DMS79 (cell line): Measurements from ENCODE around the gene SVOP.

Source experiments
- DNase-seq: peaks from one replicate; lab custom pipeline; 2025; lab: John Stamatoyannopoulos, UW

Gene SVOP

DNA sequence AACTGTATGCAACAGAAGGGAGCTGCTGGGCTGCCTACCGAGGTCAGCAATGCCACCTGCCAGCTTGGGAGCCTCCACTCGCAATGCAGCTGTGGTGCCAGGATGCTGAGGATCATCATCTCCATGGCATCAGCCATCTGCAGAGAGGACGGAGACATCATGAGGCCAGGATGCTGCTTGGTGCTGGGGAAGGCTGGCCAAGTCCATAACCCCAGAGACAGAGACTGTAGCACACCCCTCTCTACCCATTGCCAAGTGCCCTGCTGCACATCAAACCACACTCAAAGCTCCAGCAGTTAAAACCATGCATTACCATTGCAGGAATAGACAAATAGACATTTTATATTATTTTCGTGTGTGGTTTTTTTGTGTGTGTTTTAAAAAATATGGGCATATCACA, 43.5 kb downstream of the SVOP start:
- no peak for DNase-seq

DNA sequence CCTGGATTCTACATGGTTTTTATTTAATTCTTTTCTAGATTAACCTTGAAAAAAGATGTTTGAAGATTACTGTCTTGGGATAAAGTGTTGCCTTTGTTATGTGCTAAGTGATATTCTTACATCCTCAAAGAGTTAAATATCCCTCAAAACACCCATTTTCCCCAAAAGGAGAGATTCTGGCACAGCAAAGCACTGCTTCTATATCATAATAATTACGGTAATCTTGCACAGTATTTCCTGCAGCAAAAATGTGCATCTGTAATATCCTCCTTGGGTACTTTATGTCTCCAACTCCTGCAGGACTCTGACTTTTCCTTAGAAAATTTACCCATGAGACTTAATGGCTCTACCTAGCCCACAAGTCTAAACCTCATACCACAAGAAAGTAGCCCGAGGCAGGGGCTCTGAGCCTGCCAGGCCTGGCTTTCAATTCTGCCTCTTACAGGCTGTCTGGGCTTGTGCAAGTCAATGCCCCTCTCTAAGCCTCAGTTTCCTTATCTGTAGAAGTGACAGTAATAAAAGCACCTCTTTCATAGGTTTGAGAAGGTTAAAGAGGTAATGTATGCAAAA, 45.8 kb downstream of the SVOP start:
- no peak for DNase-seq

DNA sequence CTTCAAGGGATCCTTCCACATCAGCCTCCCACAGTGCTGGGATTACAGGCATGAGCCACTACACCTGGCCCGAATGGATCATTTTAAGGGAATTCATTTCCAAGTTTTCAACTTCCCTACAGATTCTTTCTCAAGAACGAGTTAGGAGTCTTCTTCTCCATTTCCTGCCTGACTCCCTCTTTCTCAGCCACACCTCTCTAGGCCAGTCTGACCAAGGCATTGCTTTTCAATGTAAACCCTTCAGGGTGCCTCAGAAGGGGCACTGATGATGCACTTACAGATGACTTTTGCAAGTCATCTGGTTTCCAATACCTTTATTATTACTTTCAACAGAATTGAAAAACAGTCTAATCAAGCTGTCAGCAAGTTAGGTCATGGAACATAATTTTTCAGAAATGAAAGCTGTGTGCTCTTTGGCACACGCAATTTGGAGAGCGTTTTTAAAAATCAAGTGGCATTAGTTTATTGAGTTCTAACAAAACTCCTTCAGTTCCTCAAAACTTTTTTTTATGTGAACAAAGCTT, 47.2 kb downstream of the SVOP start:
- DNase-seq = no peak

- no peak for DNase-seq
Observed at GRCh38 chr12:108972358-108972757, 48.5 kb downstream of the SVOP start.

GRCh38 chr12:108969622-108970021, 51.2 kb downstream of the SVOP start:
- no peak for DNase-seq

- no peak for DNase-seq
Observed at GRCh38 chr12:108967869-108968540, 52.9 kb downstream of the SVOP start.

GRCh38 chr12:108966378-108967151, 54.3 kb downstream of the SVOP start:
- no peak for DNase-seq

- DNase-seq = no peak
Observed at GRCh38 chr12:108965886-108966285, 55.0 kb downstream of the SVOP start.

GRCh38 chr12:108964371-108965352, 56.2 kb downstream of the SVOP start:
- DNase-seq = no peak

DNA sequence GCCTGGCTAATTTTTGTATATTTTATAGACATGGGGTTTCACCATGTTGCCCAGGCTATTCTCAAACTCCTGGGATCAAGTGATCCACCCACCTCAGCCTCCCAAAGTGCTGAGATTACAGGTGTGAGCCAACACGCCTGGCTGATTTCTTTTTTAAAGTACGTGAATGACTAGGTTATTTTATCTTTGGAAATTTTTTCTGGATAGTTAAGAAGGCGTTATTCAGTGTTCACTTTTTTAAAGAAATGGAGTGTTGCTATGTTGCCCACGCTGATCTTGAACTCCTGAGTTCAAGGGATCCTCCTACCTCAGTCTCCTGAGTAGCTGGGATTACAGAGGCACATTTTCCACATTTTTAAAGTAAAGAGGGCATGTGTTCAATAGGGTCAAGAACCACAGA, 58.6 kb downstream of the SVOP start:
- DNase-seq = no peak

GRCh38 chr12:108959748-108960655, 60.9 kb downstream of the SVOP start:
- DNase-seq = no peak

GRCh38 chr12:108955225-108955835, 65.5 kb downstream of the SVOP start:
- peak; percentile 98 for DNase-seq

GRCh38 chr12:108950991-108951739, 69.7 kb downstream of the SVOP start:
- peak; percentile 55 for DNase-seq

- DNase-seq = no peak
Observed at GRCh38 chr12:108949976-108950375, 70.9 kb downstream of the SVOP start.

DNA sequence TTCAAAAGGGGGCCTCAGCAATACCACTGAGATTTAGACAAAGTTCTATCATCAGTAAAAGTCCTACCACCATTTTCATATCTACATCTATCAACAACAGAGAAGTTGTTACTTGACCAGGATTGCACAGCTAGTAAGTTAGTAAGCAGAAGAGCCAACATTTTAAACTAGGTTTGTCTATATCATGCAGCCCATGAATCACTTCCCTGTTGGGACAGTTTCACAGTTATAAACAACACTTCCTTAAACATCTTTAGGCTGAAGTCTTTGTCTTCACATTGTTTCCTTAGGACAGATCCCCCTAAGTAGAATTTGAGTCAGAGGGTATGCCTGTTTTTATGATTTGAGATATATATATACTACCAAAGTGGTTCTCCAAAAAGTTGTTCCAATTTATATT, 72.5 kb downstream of the SVOP start:
- no peak for DNase-seq

- DNase-seq = no peak
Observed at GRCh38 chr12:108947097-108947496, 73.8 kb downstream of the SVOP start.

DNA sequence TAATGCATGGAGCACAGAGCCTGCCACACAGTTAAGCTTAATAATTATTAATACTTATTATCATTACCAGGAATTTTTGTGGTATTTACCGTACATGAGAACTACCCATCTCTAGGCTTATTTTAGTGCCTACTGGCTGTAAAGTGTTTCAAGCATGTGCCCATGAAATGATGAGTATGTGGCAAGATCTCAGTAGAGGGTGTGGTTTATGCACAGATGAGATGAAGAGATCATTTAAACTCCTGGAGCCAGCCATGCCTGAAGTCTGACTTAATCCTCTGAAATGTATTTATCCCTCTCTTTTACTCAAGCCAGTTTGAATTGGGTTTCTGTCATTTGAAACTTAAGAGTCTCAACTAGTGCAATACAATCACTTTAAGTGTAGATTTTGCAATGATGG, 80.7 kb downstream of the SVOP start:
- DNase-seq = no peak

GRCh38 chr12:108939594-108939993, 81.3 kb downstream of the SVOP start:
- no peak for DNase-seq

- DNase-seq = no peak
Observed at GRCh38 chr12:108938247-108938924, 82.5 kb downstream of the SVOP start.
